GM18870 (cell line): Measurements from ENCODE around the gene PIGS.
"Not testable (repeated sequence)": the region's sequence is repeated elsewhere in the genome, so short reads cannot be mapped to it uniquely, and the experiment has no call there.

Experiments used
- ATAC-seq: cut with Tn5 transposase; IDR thresholded peaks from one replicate; pipeline ENCODE4 v1.9.1; 2021; ENCODE audit warnings: moderate library complexity; ENCODE audit not compliant: unreplicated experiment

Gene PIGS

DNA sequence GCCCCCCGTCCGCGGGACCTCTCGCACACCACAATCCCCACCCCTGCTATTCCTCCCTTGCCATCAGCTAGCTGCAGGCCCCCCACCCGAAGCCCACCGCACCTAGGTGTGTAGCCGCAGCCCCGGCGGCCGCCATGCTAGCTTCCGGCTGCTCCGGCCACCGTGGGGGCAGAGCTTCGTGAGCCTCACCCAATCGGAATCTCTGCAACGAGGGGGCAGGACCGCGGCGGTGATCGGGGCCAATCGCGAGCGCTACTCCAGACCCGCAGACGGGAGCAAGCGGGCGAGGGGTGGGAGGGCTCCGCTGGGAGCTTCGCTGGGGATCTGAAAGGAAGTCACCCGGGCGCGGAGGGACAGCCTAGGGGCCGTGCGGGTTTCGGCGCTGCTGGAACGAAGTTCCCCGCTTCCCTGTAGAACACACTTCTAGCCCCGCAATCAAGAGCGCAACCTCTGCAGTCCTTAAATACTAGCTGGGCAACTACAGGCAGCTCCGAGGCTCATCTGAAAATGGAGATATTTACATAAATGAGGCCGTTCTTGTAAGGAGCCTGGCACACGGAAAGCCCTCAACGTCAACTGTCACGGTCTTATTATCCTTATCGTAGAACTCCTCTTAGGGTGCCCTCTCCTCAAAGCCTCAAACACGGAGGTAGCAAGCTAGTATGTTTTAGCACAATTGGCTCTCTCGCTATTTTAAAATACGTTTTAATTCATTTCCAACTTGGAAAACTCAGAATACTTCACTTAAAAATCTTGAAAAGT, at the start of gene PIGS:
TSS of gene PIGS (minus strand) at position 164 of the 762 bp plus-strand sequence. CDS start at position 136, 28 bp downstream.
- ATAC-seq = no peak

DNA sequence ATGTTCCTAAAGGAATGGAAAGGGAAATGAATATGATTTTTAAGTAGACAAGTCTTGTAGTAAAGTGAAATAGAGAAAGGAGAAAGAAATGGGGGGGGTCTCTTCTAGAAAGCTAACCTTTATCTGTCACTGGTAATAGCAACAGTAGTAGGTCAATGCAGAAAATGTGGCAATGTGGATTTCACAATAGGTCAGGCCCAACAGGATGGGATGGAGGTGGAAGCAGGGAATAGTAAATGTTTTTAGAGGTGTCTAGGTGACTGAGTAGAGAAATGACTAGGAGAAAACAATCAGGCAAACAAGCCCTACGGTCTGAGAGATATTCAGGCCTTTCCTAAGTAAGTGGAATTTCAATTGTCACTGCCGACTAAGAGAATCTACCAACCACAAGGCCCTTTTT, 48.7 kb upstream of the PIGS start:
- ATAC-seq = no peak

DNA sequence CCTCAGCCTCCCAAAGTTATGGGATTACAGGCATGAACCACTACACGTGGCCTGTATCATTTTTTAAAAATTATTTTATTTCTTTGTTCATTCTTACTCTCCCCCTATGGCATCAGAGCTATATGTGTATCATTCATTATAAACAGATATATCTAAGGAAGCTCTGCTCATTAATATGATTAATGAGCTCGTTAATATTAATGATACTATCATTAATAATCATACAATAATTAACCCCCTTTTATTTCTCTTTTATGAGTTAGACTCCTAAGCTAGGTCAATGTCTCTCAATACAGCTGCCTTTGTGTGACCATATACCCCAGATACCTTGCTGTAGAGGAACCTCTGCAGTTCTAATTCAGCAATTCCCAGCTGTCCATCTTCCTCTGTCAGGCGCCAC, 47.1 kb upstream of the PIGS start:
- no peak for ATAC-seq

DNA sequence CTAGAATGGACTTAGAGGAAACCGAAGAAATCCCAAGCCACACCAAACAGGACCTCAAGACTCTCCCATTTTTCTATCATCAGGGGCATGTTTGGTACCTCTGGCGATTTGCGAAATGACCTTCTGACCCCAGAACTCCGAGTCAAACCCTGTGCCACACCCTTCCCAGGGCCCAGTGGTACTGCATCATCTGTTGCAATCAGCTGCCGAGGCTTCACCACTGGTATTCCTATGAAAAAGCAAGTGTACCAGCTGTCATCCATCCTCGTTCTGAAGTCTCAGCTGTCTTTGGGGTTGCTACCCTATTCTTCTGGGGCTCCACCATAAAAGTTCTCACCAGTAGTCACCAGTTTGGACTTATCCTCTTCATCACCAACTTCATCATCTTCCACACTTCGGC, 45.0 kb upstream of the PIGS start:
- ATAC-seq = no peak

DNA sequence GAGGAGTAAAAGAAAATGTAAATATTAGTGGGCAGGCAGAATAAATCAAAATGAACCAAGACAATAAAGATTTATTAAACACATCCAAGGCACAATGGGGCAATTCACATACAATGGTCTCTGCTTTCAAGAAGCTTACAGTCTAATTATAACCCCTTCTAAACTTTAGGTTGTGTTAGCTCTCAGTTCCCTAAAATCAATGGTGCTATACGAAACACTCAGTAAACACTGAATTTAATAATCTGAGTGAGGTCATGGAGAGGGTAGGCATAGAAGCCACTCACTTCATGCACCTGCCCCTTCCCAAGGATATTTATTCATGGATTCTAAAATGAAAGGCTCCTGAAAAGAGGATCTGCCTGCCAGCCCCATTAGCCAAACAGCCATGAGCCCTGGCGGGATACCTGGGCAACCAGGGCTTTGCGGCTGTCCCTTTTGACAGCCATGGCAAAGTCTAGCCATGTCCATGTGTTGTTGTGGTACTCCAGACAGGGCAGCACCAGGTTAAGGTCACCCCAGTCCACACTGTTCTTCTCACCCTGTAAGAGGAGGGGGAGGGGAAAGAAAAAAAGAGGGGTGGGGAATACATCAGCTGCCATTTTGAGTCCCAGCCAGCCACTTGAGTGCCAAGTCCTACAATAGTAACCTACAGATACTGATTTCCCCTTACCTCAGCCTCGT, 44.1 kb upstream of the PIGS start:
- no peak for ATAC-seq

DNA sequence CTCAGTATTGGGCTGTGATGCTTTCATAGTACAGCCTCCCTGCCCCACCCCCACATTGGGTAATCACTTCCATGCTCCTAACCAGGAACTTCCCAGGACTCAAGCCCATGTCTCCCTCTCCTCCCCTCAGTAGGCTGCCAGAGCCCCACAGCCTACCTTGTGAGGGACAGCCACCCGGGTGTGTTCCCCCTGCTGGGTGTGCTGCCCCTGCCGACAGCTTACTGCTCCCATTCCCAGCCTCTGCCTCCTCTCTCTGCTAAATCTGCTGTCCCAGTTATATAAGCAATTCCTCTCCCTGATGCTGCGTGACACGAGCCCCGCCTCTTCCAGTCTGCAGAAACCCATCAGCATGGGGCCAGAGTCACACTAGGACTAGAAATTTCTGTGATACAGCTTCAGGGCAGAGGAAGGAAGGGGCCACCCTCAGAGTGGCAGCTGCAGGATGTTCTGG, 42.6 kb upstream of the PIGS start, which contains the start of gene RSKR:
TSS of gene RSKR (minus strand) at position 255 of the 451 bp plus-strand sequence. CDS start at position 231, 24 bp downstream.
- ATAC-seq = no peak

DNA sequence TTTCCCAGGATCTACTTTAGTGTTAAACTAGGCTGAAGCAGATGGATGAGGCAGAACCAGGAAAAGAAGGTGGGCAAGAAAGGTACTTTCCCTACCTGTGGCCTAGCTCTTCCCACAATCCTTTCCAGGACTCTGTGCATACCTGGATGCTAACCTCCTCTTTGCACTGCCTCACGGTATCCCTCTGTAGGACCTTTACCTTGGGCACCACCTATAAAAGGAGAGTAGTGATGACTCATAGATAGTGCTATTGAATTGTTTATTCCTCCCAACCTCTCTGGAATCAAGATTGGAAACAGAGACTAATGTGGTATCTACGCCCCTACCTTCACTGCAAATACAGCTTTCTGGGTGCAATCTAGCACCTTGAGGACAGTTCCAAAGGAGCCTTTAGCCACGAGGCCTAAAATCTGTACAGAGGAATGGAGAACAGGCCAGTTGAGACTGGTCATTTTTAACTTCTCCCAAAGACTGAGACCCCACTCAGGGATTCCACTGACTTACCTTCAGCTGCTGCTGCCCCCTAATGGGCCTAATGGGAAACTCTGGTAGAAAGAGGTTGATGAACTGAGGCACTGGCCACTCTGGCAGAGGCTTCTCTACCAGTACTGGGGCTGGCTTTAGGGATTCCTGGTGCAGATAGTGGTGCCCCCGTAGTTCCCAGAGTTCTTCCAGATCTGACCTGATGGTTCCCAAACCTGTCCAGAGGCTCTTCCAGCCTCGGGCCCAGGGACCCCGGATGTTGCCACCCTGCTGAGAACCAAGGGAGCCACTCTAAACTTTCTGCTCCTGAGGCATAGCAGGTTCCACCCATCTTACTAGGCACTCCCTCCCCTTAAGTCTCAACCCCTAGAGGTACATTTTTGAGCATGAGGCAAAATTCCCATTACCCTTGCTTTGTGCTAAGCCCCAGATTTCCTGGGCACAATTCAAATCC, 41.9 kb upstream of the PIGS start:
- no peak for ATAC-seq

DNA sequence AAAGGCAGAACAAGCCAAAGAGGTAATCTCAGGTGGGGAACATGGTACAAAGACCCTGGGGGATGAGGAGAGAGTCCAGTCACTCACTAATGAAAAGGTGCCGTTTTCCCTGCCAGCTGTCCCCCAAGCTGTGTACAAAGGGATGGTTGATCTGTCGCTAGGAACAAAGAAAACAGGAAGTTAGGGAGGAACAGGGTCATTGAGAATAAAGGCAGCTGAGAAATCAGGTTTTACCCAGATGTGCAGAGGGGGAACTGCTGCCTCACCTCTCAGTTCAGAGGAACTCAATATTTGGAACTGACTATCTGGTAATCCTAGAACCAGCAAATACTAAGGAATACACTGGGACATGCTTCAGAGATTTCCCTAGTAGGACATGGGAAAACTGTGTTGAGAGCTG, 41.2 kb upstream of the PIGS start:
- ATAC-seq = no peak

DNA sequence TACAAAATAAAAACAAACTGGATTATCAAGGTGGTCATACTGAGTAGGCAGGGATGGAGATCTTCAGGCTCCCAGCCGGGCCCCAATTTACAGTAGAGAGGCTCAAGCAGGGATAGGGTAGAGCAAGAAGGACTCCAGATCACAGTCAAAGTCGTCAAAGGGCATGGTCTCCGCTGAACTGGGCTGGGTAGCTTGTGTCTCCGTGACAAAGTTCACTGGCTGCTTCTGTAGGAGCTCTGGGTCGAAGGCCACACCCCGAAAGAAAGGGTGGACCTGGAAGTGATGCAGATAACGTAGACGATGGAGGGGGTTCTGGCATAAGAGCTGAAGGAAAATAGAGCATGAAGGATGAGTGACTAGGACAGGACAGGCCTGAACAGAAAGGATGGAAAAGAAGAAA, 39.1 kb upstream of the PIGS start:
- ATAC-seq = no peak

DNA sequence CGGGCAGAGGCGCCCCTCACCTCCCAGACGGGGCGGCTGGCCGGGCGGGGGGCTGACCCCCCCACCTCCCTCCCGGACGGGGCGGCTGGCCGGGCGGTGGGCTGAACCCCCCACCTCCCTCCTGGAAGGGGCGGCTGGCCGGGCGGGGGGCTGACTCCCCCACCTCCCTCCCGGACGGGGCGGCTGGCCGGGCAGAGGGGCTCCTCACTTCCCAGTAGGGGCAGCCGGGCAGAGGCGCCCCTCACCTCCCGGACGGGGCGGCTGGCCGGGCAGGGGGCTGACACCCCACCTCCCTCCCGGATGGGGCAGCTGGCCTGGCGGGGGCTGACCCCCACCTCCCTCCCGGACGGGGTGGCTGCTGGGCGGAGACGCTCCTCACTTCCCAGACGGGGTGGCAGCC, 32.7 kb upstream of the PIGS start:
- not testable (repeated sequence) for ATAC-seq

DNA sequence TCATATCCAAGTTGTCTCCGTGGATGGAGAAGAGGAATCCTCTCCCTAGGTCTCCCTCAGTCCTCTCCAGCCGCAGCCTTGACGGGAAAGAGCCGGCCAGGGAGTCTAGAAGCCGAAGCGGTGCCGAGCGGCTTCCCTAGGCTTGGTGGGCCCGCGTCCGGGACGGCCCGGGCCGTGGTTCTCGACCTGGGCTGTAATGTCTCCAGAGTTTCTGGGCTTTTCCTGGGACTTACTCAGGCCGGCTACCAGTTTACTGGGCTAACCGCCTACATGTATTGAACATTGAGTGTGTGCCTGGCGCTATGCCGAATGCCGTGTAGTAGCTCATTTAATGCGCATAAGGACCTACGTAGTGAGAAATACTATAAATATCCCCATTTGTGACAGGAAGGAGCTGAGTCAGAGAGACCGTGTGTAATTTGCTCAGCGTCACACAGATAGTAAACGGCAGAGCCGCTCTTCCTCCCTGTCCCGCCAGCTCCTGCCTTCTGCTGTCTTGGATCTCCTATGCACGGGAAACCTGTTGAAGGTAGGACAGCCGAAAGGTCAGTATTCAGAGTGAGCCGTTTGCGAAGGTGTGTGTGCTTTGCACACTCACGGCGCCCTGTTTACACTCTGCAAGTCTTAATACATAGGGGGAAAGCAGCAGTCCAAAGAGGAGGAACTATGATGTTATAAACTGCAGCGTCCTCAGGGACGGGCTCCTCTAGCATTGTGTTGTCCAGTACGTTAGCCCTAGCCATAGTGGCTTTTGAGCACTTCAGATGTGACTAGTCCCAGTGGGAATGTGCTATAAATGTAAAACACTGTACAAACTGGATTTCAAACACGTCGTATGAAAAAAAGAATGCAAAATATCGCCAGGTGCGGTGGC, 28.2 kb upstream of the PIGS start:
- ATAC-seq = peak; percentile 42

DNA sequence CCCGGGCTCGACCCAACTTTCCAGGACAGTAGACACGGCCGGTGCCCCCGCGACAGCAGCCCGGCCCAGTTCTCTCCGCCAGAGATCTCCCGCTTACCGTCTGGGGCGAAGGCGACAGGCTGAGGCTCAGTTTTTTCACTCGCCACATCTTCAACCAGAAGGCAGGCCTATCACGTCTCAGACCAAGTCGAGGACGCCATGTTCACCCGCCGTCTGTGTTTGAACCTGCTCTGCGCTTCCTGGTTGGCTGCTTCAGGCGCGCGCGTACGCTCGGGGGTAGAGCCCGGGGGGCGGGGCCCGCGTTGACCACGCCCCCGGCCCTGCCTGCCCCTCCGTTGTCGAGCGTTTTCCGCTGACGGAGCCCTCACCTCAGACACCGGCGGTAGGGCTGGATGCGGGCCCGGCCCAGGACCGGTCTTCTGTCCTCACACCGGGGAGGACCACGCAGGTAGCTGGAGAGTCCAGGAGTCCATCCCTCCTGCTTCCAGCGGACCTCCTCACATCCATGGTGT, 27.5 kb upstream of the PIGS start, which contains the start of gene SPAG5:
TSS of gene SPAG5 (minus strand) at position 227 of the 512 bp plus-strand sequence. CDS start at position 148, 79 bp downstream.
- ATAC-seq = peak; percentile 40

DNA sequence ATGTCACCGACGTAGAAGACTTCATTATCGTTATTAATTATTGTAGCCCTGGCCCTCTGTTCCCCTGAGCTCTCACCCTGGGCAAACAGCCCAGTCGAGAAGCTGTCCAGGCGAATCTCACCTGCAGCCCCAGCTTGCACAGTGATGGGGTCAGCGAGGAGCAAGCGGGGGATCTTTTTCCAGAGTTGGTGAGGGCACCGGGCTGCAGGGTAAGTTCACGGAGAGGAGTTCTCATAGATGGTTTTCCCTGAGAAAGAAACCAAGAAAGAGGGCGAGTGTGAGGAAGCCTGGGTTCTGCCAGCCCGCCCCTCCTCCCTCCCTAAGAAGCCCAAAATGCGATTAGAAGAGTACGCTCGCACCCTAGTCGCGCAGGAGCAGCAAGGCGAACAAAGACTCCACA, 27.1 kb upstream of the PIGS start:
- no peak for ATAC-seq

DNA sequence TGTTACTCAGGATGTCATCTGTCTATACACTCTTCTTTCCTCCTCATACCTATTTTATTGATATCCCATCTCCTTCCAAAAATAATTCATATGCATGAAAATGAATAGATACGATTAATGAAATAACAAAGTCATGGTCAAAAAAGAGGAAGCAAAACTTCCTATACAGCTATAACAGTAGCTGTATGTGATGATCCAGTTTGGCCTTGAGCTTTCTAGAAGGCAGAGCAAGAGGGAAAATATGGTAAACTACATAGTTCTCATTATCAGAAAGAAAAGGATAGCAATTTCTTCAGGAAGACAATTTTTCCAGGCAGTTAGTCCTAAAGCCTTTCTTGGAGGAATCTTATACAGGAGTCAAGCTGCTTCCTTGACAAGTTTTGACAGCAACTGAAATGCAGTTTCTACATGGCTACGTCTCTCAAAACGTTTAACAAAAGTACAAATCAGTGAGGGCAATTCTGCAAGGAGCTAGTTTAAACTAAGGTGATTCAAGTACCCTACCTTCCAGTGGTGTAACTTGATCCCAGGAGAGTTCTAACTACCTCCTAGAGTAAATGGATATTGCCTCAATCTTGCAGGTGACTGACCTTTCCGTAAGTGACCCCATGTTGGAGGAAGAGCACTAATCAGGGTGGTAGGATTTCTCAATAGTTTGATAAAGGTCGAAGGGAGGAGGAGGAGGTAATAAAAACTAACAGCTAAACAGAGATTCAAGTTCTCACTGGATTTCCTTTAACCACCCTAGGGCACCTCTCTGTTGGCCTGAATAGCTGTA, 26.5 kb upstream of the PIGS start:
- no peak for ATAC-seq

DNA sequence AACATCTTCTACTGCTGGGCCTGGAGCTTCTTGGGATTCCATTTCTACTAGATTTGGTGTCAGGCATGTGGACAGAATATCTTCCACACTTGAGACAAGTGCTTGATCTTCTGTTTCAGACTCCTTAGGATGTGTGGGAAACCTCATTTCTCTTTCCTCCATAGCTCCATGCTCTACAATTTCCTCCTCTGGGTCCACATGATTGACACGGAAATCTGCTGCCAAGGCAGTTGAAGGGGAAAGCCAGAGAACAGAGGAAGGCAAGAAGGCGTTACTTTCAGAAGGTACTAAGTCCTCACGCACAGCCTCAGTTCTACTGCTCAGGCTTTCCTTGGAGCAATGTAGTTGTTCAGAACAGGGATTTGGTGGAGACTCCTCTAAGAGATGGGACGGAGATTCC, 20.9 kb upstream of the PIGS start:
- ATAC-seq = no peak

DNA sequence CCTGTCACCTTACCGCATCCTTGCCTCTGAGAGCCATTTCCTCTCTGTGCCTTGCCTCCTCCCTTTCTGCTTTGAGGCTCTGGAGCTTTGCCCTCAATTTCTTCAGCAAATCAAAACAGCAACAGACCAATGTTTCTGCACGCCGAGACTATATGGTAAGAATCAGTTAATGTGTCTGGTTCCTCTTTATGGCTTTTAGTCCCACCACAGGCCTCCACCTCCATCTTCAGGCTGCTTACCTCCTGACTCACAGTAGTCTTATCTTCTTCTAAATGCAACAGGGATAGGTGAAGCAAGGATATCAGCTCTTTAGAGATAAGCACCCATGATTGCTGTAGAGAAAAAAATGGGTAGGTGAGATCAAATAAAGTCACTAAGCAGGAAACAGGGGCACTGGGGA, 14.5 kb upstream of the PIGS start:
- no peak for ATAC-seq

DNA sequence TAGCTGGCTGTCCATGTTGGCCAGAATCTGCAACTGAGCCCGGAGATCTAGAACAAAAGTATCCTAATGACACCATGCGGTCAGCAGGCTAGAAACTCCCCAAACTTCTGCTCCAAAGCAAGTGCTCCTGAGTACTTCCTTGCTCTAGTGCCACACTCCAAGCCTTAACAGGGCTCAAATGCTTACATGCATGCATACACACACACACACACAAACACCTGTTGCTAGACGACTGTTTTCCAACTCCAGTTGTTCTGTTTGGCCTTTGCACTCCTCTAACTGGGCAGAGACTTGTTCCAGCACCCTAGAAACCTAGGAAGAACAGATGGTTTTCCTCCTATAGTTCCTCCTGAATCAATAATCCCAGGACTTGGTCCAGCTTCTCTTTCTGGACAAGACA, 13.1 kb upstream of the PIGS start:
- ATAC-seq = no peak

DNA sequence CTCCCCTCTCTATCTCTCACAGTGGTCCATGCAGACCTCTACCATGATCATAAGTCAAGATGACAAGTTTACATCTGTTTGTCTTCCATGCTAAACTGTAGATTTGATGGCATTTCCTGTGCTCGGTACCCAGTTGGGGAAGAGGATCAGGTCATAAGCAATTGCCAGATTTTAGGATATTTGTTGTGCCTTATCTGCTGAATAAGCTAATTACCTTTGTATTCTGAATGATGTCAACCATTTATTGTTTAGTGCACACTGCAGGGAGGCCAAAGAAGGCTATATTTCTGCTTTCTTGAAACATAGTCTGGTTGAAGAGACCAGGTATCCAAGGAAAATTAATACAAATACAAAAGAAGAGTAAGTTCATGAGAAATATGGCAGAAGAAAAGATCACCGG, 11.2 kb upstream of the PIGS start:
- no peak for ATAC-seq

DNA sequence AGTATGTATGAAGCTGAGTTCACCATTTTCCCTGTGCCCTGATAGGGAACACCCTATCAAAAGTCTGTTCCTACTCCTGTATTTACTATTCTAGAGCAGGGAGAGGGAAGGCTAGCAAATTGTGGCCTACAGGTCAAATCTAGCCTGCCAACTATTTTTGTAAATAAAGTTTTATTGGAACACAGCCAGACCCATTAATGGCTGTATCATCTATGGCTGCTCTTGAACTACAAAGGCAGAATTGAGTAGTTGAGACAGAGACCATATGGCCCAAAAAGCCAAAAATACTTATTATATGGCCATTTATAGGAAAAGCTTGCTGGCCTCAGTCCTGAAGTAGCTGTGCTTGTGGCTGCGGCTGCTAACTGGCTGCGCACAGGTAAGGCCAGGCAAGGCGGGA, 9.6 kb upstream of the PIGS start:
- no peak for ATAC-seq
